HepG2 (cell line): ENCODE results near the gene IGDCC3. TPM values are rescaled to one million over a fixed set of nuclear protein-coding genes. Genes with fewer than 3 reads are reported as not detected.

Experiments used
- ERF ChIP-seq: IDR thresholded peaks from 2 replicates; pipeline ENCODE4 v1.6.1; 2018; ENCODE audit warnings: missing biosample characterization, missing genetic modification reagents
- MYC ChIP-seq: sonication (generic); formaldehyde crosslinking; IDR thresholded peaks from 2 replicates; pipeline ENCODE4 v1.9.0; 2021; ENCODE audit warnings: missing genetic modification reagents, borderline replicate concordance
- NFKB2 ChIP-seq: sonication (generic); formaldehyde crosslinking; IDR thresholded peaks from 2 replicates; pipeline ENCODE4 v1.4.0; 2020; ENCODE audit warnings: missing genetic modification reagents, borderline replicate concordance
- PHF21A ChIP-seq: sonication (generic); formaldehyde crosslinking; IDR thresholded peaks from 2 replicates; pipeline ENCODE4 v1.5.0; 2020; ENCODE audit warnings: mild to moderate bottlenecking, missing genetic modification reagents
- SALL2 ChIP-seq: sonication (generic); formaldehyde crosslinking; IDR thresholded peaks from 2 replicates; pipeline ENCODE4 v1.8.1; 2023; ENCODE audit warnings: mild to moderate bottlenecking, missing genetic modification reagents, inconsistent platforms
- SIX1 ChIP-seq: sonication (generic); formaldehyde crosslinking; IDR thresholded peaks from 2 replicates; pipeline ENCODE4 v1.4.0; 2020; ENCODE audit warnings: missing genetic modification reagents, borderline replicate concordance
- SOX5 ChIP-seq: IDR thresholded peaks from 2 replicates; pipeline ENCODE4 v1.6.1; 2016; ENCODE audit warnings: borderline replicate concordance
- STAG1 ChIP-seq: sonication (generic); formaldehyde crosslinking; IDR thresholded peaks from 2 replicates; pipeline ENCODE4 v1.4.0; 2020; ENCODE audit warnings: missing genetic modification reagents
- UBTF ChIP-seq: sonication (generic); formaldehyde crosslinking; IDR thresholded peaks from 2 replicates; pipeline ENCODE4 v1.4.0; 2020; ENCODE audit warnings: mild to moderate bottlenecking, missing genetic modification reagents
- ZBTB7A ChIP-seq: sonication (generic); formaldehyde crosslinking; IDR thresholded peaks from 2 replicates; pipeline ENCODE4 v1.8.0; 2022; ENCODE audit warnings: mild to moderate bottlenecking, missing genetic modification reagents
- ZMYM2 ChIP-seq: sonication (generic); formaldehyde crosslinking; IDR thresholded peaks from 2 replicates; pipeline ENCODE4 v1.8.0; 2022; ENCODE audit warnings: mild to moderate bottlenecking, missing genetic modification reagents
- ZNF883 ChIP-seq: sonication (generic); formaldehyde crosslinking; IDR thresholded peaks from 2 replicates; pipeline ENCODE4 v1.5.1; 2020; ENCODE audit warnings: mild to moderate bottlenecking, missing genetic modification reagents; ENCODE audit errors: not compliant biosample characterization
- ZSCAN9 ChIP-seq: IDR thresholded peaks from 2 replicates; pipeline ENCODE4 v1.6.1; 2016; ENCODE audit warnings: borderline replicate concordance
- polyA plus RNA-seq, 8 experiments: library from polyadenylated mRNA; depleted of rRNA in 3 of 8; stranded (reverse) in 7 of 8; unstranded in 1 of 8; fragments of >200 nt; fragmentation: Illumina TruSeq in 4 of 8; extraction: Trizol in 4 of 8; gene quantifications; 2 replicates each; pipeline versions ENCODE4 v1.2.1 to v1.2.3, GENCODE V29; 2011 to 2016; ENCODE audit warnings: low read depth in 4 of 8, missing spikeins in 1 of 8, mixed read lengths in 1 of 8; ENCODE audit not compliant: insufficient read depth in 1 of 8
- total RNA-seq, 5 experiments: library from RNA; depleted of rRNA; stranded (reverse); fragments of >200 nt; fragmentation: Illumina TruSeq; extraction: Trizol; gene quantifications; 2 replicates each; pipeline ENCODE4 v1.2.3, GENCODE V29; 2016; ENCODE audit warnings: low read depth in 1 of 5
- TF ChIP-seq, protein P1 (sequence below): sonication (generic); formaldehyde crosslinking; IDR thresholded peaks from 2 replicates; pipeline ENCODE4 v1.5.1; 2020; ENCODE audit warnings: mild to moderate bottlenecking, missing genetic modification reagents, borderline replicate concordance
- TF ChIP-seq, protein P2 (sequence below), 2 experiments: sonication (generic) in 1 of 2; formaldehyde crosslinking in 1 of 2; IDR thresholded peaks; 2 replicates each; pipeline versions ENCODE4 v1.4.0 to v1.6.1; 2018 to 2020; ENCODE audit warnings: missing genetic modification reagents in 2 of 2, borderline replicate concordance in 1 of 2, low read depth in 1 of 2, mild to moderate bottlenecking in 1 of 2, missing biosample characterization in 1 of 2

IGDCC3 gene
- total and polyA plus RNA-seq, 2 of the 13 experiments (the other 11 are each of a cell fraction or from before 2014, with no cell fraction given), result 30.1 to 51.8 TPM

- TF ChIP-seq, protein P1, sequence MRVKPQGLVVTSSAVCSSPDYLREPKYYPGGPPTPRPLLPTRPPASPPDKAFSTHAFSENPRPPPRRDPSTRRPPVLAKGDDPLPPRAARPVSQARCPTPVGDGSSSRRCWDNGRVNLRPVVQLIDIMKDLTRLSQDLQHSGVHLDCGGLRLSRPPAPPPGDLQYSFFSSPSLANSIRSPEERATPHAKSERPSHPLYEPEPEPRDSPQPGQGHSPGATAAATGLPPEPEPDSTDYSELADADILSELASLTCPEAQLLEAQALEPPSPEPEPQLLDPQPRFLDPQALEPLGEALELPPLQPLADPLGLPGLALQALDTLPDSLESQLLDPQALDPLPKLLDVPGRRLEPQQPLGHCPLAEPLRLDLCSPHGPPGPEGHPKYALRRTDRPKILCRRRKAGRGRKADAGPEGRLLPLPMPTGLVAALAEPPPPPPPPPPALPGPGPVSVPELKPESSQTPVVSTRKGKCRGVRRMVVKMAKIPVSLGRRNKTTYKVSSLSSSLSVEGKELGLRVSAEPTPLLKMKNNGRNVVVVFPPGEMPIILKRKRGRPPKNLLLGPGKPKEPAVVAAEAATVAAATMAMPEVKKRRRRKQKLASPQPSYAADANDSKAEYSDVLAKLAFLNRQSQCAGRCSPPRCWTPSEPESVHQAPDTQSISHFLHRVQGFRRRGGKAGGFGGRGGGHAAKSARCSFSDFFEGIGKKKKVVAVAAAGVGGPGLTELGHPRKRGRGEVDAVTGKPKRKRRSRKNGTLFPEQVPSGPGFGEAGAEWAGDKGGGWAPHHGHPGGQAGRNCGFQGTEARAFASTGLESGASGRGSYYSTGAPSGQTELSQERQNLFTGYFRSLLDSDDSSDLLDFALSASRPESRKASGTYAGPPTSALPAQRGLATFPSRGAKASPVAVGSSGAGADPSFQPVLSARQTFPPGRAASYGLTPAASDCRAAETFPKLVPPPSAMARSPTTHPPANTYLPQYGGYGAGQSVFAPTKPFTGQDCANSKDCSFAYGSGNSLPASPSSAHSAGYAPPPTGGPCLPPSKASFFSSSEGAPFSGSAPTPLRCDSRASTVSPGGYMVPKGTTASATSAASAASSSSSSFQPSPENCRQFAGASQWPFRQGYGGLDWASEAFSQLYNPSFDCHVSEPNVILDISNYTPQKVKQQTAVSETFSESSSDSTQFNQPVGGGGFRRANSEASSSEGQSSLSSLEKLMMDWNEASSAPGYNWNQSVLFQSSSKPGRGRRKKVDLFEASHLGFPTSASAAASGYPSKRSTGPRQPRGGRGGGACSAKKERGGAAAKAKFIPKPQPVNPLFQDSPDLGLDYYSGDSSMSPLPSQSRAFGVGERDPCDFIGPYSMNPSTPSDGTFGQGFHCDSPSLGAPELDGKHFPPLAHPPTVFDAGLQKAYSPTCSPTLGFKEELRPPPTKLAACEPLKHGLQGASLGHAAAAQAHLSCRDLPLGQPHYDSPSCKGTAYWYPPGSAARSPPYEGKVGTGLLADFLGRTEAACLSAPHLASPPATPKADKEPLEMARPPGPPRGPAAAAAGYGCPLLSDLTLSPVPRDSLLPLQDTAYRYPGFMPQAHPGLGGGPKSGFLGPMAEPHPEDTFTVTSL (CRISPR knock-in tag), result no peak
- no peak for TF ChIP-seq PHF21A
- TF ChIP-seq MYC (CRISPR knock-in tag), result peak; percentile 49; the same call in 1 of the 2 replicates
- peak; percentile 39; the same call in 1 of the 2 replicates for TF ChIP-seq ZBTB7A
- TF ChIP-seq UBTF, result peak; percentile 31; the same call in 1 of the 2 replicates
- no peak for TF ChIP-seq SIX1 (CRISPR knock-in tag)
- TF ChIP-seq, protein P2, sequence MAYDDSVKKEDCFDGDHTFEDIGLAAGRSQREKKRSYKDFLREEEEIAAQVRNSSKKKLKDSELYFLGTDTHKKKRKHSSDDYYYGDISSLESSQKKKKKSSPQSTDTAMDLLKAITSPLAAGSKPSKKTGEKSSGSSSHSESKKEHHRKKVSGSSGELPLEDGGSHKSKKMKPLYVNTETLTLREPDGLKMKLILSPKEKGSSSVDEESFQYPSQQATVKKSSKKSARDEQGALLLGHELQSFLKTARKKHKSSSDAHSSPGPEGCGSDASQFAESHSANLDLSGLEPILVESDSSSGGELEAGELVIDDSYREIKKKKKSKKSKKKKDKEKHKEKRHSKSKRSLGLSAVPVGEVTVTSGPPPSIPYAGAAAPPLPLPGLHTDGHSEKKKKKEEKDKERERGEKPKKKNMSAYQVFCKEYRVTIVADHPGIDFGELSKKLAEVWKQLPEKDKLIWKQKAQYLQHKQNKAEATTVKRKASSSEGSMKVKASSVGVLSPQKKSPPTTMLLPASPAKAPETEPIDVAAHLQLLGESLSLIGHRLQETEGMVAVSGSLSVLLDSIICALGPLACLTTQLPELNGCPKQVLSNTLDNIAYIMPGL (CRISPR knock-in tag; IDR thresholded peaks at IDR 0.05; ENCODE audit: borderline replicate concordance in 1 of 2, low read depth in 1 of 2), result peak in 1 of 2 experiments; percentile 65; a peak in 3 of 4 replicates
- peak; percentile 47; the same call in 1 of the 2 replicates for TF ChIP-seq SALL2 (CRISPR knock-in tag)
- 0 out of 2 replicates have a peak, but pooled peaks have one; percentile 24 for TF ChIP-seq ZMYM2 (CRISPR knock-in tag)
- no peak for TF ChIP-seq ERF (CRISPR knock-in tag)
- TF ChIP-seq NFKB2, result no peak
- no peak for TF ChIP-seq SOX5
- peak; percentile 82 for TF ChIP-seq STAG1
- no peak for TF ChIP-seq ZNF883 (CRISPR knock-in tag)
- TF ChIP-seq ZSCAN9 (CRISPR knock-in tag), result no peak
Observed at GRCh38 chr15:65400760-65401610, 23.2 kb upstream of the IGDCC3 start (continued).
